ENCODE results near the gene HEG1. TPM values are rescaled to one million over a fixed set of nuclear protein-coding genes. Genes with fewer than 3 reads are reported as not detected.

The HEG1 gene, protein sequence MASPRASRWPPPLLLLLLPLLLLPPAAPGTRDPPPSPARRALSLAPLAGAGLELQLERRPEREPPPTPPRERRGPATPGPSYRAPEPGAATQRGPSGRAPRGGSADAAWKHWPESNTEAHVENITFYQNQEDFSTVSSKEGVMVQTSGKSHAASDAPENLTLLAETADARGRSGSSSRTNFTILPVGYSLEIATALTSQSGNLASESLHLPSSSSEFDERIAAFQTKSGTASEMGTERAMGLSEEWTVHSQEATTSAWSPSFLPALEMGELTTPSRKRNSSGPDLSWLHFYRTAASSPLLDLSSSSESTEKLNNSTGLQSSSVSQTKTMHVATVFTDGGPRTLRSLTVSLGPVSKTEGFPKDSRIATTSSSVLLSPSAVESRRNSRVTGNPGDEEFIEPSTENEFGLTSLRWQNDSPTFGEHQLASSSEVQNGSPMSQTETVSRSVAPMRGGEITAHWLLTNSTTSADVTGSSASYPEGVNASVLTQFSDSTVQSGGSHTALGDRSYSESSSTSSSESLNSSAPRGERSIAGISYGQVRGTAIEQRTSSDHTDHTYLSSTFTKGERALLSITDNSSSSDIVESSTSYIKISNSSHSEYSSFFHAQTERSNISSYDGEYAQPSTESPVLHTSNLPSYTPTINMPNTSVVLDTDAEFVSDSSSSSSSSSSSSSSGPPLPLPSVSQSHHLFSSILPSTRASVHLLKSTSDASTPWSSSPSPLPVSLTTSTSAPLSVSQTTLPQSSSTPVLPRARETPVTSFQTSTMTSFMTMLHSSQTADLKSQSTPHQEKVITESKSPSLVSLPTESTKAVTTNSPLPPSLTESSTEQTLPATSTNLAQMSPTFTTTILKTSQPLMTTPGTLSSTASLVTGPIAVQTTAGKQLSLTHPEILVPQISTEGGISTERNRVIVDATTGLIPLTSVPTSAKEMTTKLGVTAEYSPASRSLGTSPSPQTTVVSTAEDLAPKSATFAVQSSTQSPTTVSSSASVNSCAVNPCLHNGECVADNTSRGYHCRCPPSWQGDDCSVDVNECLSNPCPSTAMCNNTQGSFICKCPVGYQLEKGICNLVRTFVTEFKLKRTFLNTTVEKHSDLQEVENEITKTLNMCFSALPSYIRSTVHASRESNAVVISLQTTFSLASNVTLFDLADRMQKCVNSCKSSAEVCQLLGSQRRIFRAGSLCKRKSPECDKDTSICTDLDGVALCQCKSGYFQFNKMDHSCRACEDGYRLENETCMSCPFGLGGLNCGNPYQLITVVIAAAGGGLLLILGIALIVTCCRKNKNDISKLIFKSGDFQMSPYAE (N-terminal part only)
- total RNA-seq, result 52.5 and 54.3 TPM in 2 replicates

DNA sequence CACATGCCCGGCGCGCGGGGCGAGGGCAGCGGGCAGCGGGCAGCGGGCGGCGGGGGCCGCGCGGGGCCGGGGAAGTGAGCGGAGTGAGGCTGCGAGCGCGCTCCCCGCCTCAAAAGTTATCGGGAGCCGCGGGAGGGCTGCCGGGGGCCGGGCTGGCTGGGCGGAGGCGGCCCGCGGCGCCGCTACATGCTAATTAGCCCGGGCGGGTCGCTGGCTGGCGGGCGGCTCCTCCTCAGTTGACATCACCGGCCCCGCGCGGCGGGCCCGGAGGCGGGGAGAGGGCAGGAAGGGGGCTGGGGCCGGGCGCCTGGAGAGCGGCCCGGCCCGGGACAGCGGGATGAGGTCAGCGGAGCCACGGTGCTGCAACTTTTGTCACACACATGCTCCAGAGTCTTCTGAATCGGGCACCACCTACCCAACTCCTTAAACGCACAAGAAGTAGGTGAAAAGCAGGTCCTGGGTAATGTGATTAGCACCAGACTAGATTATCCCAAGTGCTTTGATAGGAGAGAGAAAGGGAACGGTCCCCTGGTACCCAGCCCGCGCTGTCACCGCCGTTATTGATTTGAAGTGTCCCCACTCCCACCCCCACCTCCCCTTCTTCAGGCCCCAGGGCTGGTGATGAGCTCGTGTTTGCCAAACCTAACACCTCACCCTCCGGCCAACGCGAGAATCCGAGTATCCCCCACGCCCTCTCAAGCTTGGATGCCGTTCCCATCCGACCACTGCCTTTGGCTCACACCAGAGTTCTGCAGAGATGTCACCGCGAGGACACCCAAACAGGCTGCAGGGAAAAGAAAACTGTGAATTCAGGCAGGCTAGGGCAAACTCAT is at the start of gene HEG1:
TSS of gene HEG1 (minus strand) at position 85 of the 833 bp plus-strand sequence. CDS start 107 bp downstream, outside the sequence.

DNA sequence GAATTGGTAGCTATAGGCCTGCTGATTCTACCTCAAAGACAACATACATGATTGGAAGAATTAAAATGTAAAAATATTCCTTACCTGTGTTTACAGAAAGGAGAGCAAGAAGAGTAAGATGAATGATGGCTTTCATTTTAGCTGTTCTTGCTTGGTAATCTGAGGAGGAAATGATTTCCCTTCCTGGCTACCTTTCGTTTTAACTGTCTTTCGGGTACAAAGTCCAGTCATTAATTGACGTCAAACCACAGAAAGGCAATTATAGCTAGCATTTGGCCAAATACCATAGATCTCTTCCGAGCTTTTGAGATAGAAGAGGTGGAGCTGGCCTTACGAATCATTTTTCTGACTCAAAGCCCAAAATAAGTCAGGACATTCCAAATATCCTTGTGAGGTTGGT is 121.2 kb downstream of the HEG1 start, which contains the start of gene MUC13:
TSS of gene MUC13 (minus strand) at position 175 of the 400 bp plus-strand sequence. CDS start at position 136, 39 bp downstream.

Other genes with a start within 250 kb of the HEG1 start
- gene ITGB5, start 168.6 kb downstream of the HEG1 start, total RNA-seq, result 273 and 391 TPM in 2 replicates
- gene MUC13, start 121.2 kb downstream of the HEG1 start, total RNA-seq, result not detected in 2 replicates
- gene SLC12A8, start 156.8 kb upstream of the HEG1 start, total RNA-seq, result 2.8 and 6.4 TPM in 2 replicates

Measured in bronchial smooth muscle cell (primary cell).